ENCODE measurements around the gene MOB2. TPM values are rescaled to one million over a fixed set of nuclear protein-coding genes. Genes with fewer than 3 reads are reported as not detected.

MOB2 gene
- total and polyA plus RNA-seq, 4 donors: 31.6 to 45.2 (median 36.4) TPM

GRCh38 chr11:1446623-1447022 lies 40.0 kb downstream of the MOB2 start:
- WGBS, 2 donors: 74 to 83% methylated on average over 9 of the region's 9 CpGs

GRCh38 chr11:1445741-1446445 lies 40.7 kb downstream of the MOB2 start:
- Histone ChIP-seq H3K27me3 (ENCODE audit: control insufficient read depth in 3 of 3, insufficient read depth in 3 of 3, low read length in 2 of 3) (peaks cover 0 to 17% (median 0%) of the 10 kb centered on the region in 3 donors), H3K4me3 (no peak overlapping the region)
- DNase-seq: no peak

More at GRCh38 chr11:1446623-1447022, 40.0 kb downstream of the MOB2 start:
- DNase-seq (no peak), ATAC-seq (ENCODE audit: insufficient read depth, low FRiP score) (no peak)
- H3K27ac ChIP-seq (ENCODE audit: low read depth in 1 of 2, low read length in 1 of 2): no peak overlapping the region
- peaks cover 0 to 18% (median 0%) of the 10 kb centered on the region in 3 donors for H3K27me3 ChIP-seq (ENCODE audit: control insufficient read depth in 3 of 3, insufficient read depth in 3 of 3, low read length in 2 of 3)
- no peak overlapping the region for H3K4me3 ChIP-seq
- H3K9me3 ChIP-seq (ENCODE audit: control insufficient read depth in 4 of 4, insufficient read depth in 3 of 4, low read length in 3 of 4): no peaks in the 10 kb centered on the region
- no peak overlapping the region for H3K9ac ChIP-seq (ENCODE audit: insufficient read depth in 1 of 2, low read length in 2 of 2)
- no peaks in the 10 kb centered on the region for H3K36me3 ChIP-seq (ENCODE audit: control insufficient read depth in 4 of 4, insufficient read depth in 4 of 4, low read length in 4 of 4)
- TF ChIP-seq CTCF (IDR thresholded peaks at IDR 0.05; ENCODE audit: control extremely low read depth, extremely low read depth): no peak
- H3K4me1 ChIP-seq (ENCODE audit: control insufficient read depth in 5 of 5, insufficient read depth in 5 of 5, low read length in 5 of 5): no peaks in the 10 kb centered on the region

GRCh38 chr11:1444823-1445422 lies 41.7 kb downstream of the MOB2 start:
- WGBS, 2 donors: 75 to 78% methylated on average over 31 to 32 of the region's 32 CpGs
- DNase-seq (no peak), ATAC-seq (ENCODE audit: insufficient read depth, low FRiP score) (no peak)
- Histone ChIP-seq H3K36me3 (ENCODE audit: control insufficient read depth in 4 of 4, insufficient read depth in 4 of 4, low read length in 4 of 4) (no peaks in the 10 kb centered on the region), H3K4me3 (no peak overlapping the region), H3K4me1 (ENCODE audit: control insufficient read depth in 5 of 5, insufficient read depth in 5 of 5, low read length in 5 of 5) (no peaks in the 10 kb centered on the region), H3K27ac (ENCODE audit: low read depth in 1 of 2, low read length in 1 of 2) (no peak overlapping the region), H3K9me3 (ENCODE audit: control insufficient read depth in 4 of 4, insufficient read depth in 3 of 4, low read length in 3 of 4) (no peaks in the 10 kb centered on the region), H3K27me3 (ENCODE audit: control insufficient read depth in 3 of 3, insufficient read depth in 3 of 3, low read length in 2 of 3) (peaks cover 0 to 11% (median 0%) of the 10 kb centered on the region in 3 donors), H3K9ac (ENCODE audit: insufficient read depth in 1 of 2, low read length in 2 of 2) (no peak overlapping the region)
- TF ChIP-seq CTCF (IDR thresholded peaks at IDR 0.05; ENCODE audit: control extremely low read depth, extremely low read depth): no peak

More at GRCh38 chr11:1445741-1446445, 40.7 kb downstream of the MOB2 start:
- Histone ChIP-seq H3K4me1 (ENCODE audit: control insufficient read depth in 5 of 5, insufficient read depth in 5 of 5, low read length in 5 of 5) (no peaks in the 10 kb centered on the region), H3K27ac (ENCODE audit: low read depth in 1 of 2, low read length in 1 of 2) (no peak overlapping the region), H3K9me3 (ENCODE audit: control insufficient read depth in 4 of 4, insufficient read depth in 3 of 4, low read length in 3 of 4) (no peaks in the 10 kb centered on the region), H3K9ac (ENCODE audit: insufficient read depth in 1 of 2, low read length in 2 of 2) (no peak overlapping the region), H3K36me3 (ENCODE audit: control insufficient read depth in 4 of 4, insufficient read depth in 4 of 4, low read length in 4 of 4) (no peaks in the 10 kb centered on the region)
- ATAC-seq (ENCODE audit: insufficient read depth, low FRiP score): no peak
- TF ChIP-seq CTCF (IDR thresholded peaks at IDR 0.05; ENCODE audit: control extremely low read depth, extremely low read depth): no peak
- 85 to 90% methylated on average over 27 to 30 of the region's 30 CpGs for WGBS, 2 donors
